Measurements from ENCODE around the gene RAB3C. TPM values are rescaled to one million over a fixed set of nuclear protein-coding genes. Genes with fewer than 3 reads are reported as not detected.
"Not testable (repeated sequence)": the region's sequence is repeated elsewhere in the genome, so short reads cannot be mapped to it uniquely, and the experiment has no call there.

RAB3C gene
- total RNA-seq, 1 donor from 2014 or later: not detected

DNA sequence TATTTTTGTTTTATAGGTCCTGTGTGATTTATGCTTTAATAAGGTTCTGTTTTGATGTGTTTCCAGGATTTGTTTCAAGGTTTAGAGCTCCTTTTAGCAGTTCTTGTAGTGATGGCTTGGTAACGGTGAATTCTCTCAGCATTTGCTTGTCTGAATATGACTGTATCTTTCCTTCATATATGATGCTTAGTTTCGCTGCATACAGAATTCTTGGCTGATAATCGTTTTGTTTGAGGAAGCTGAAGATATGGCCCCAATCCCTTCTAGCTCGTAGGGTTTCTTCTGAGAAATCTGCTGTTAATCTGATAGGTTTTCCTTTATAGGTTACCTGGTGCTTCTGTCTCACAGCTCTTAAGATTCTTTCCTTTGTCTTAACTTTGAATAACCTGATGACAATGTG, 20.0 kb downstream of the RAB3C start:
- intact Hi-C loops (cut with micrococcal nuclease): not testable (repeated sequence)

DNA sequence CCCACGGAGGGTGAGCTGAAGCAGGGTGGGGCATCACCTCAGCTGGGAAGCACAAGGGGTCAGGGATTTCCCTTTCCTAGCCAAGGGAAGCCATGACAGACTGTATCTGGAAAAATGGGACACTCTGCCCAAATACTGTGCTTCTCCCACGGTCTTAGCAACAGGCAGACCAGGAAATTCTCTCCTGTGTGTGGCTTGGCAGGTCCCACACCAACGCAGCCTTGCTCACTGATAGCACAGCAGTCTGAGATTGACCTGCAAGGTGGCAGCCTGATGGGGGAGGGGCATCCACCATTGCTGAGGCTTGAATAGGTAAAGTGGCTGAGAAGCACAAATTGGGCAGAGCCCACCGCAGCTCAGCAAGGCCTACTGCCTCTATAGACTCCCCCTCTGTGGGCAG, 23.2 kb downstream of the RAB3C start:
- intact Hi-C loops (cut with micrococcal nuclease): no loop called here

DNA sequence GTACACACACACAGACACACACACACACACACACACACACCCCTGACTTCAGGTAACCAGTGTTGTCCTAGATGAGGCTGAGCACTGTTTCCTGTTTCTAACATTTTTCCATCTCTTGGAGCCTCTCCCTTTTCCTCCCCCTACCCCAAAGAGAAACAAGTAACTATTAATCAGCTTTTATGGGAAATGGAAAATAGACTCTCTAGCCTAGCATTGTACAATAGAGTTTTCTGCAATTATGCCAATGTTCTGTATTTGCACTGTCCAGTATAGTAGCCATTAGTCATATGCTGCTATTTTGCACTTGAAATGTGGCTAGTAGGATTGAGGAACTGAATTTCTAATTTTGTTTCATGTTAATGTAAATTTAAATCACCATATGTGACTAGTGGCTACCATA, 33.1 kb downstream of the RAB3C start:
- intact Hi-C loops (cut with micrococcal nuclease): no loop called here

DNA sequence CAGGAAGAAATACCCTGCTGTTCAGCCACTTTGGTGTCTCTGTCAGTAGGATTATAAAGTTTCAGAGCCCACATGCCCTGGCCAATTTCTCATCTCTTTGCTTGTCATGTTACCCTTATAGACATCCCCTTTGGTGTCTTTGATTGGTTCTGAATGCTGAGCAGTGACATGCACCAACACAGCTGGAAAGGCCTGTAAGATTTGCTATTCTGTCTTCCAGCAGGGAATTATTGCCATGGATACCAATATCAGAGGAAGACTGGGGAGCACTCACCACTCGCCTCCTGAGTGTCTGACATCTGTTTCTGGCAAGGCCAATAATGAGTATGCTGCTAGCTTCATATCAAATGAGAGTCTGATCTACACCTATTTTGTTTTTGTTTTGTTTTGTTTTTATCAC, 34.4 kb downstream of the RAB3C start:
- intact Hi-C loops (cut with micrococcal nuclease): no loop called here

DNA sequence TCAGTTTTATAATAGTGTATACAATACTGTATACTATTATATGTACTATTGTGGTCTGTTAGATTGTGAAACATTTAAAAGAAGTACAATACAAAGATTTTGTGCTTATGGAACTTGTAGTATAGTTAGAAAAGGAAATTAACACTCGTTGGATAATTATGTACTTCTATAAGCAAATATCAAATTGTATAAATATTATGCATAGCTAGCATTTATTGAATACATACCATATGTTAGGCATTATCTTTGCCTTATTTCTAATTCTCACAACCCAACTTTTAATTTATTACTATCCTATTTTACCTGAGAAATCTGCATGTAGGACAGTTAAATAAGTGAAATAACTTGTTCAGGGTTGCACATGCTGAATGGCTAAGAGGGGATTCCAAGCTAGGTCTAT, 37.5 kb downstream of the RAB3C start:
- intact Hi-C loops (cut with micrococcal nuclease): no loop called here

DNA sequence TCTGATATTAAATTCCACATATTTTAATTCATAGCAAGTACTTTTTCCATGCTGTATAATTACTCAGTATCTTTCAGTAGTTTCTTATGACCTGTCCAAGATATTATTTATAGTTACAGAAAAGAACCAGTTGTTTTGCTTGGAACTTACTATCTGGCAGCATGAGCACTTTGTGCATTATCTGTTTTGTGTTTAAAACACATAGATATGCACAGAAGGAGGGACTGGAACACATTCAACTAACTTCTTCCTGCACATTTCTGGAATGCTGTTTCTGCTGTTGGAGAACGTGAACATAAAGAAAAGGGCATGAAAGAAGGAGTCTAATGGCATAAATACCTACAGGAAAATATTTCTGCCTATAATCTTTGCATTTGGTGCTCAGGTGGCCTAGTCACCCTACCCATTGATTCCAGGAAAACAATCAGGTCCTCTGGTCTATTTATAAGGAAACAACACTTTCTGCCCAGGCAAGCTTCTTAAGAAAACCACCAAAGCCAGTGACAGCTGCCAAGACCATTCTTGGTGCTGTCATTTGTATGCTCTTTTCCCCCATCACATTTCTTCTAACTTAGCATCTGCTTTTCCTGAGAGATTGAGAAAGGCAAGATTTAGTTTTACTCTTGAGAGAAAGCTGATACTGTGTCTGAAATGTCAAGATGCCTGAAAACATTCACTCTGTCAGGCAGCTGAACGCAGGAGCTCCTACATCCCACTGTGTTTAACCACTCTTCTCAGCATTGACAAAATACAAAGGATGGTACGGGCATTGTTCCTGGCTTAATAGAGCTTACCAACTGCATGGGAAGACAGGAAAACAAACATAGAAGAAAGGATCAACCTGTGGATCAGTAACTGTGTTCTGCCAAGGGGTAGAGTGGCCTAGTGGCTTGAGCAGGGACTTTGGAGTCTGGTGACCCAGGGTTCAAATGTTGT, 40.3 kb downstream of the RAB3C start:
- intact Hi-C loops (cut with micrococcal nuclease): no loop called here

DNA sequence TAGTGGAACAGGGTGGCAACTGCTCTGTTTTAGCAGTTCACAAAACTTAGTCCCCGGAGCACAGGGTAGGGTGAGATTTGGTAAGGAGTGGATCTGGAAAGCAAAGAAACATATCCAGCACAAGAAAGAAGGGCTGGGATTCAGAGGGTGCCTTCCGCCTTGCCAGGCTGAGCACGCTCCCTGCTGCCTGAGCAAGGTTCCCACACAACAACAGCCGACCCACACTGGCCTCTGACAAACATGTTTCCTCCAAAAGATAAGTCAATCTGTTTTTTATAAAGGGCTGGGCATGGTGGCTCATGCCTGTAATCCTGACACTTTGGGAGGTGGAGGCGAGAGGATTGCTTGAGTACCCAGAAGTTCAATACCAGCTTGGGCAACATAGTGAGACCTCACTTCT, 45.8 kb downstream of the RAB3C start:
- intact Hi-C loops (cut with micrococcal nuclease): no loop called here

DNA sequence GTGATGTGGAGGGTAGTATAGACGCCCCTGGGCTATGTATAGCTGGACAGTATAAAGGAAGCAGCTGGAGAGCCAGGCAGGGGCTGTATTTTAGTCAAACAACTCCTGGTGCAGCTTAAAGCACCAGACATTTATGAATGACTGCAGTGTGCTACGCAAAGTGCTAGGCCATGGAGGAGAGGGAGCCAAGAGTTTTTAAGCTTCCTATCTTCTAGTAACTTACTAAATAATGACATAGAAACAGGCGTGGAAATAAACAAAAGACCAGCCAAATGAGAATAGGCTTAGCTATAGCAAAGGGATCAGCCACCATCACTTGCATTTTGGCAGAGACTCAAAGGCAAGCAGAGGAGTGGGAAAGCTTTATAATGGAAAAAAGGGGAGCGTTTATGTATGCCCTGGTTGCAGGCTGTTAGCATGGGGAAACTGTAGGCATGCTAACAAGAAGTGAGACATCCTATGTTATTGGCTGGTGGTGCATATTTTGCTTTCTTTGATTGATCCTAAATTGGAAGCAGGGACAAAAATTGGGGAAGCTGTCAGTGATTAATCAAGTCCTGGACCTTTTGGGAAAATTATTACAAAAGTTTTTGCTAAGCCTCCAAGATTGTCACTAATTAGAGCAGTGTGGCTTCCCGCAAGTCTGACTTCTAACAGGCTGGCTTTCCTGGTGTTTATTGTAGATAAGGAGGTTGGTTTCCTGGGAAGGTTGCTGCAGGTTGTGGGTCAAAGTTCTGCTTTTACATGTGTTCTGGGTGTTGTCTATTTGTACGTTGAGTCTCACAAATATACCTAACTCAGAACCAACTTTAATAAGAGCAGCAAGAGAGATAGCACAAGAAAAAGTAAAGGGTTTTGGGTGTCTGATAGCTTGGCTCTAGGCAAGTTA, 46.6 kb downstream of the RAB3C start:
- intact Hi-C loops (cut with micrococcal nuclease): no loop called here

DNA sequence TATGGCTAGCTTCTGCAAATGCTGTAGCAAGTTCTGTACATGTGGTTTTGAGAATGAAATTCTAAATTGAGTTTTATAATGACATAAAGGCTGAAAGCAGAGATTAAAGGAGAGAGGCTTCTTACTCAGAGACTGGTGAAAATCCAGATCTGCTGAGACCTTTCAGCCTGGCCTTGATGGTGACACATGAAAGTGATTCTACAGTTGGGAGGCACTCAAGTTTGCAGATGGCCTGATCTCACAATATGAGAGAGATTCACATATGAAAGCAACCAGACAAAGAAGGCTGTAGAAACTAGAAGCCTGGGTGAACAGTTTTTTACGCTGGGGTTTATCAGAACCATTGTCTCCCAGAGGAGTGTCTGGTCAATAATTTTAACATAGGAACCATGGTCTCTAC, 49.0 kb downstream of the RAB3C start:
- intact Hi-C loops (cut with micrococcal nuclease): no loop called here

DNA sequence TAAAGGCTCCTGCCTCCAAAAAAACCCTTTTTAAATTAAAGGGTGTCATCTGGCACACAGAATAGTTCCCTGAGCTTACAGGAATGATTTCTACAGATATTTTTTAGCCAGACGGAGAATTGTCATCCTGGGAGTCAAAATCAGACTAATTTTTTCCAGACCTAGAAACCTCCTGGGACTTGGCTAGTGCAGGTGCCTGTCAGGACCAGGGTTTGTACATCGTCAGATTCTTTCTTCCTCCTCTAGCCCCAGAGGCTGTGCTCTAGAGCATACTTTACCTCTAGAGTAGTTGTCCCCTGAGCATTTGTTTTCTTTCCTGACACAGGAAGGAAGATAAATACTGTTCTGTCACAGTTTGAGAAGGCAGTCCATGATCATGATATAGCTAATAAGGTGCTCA, 52.5 kb downstream of the RAB3C start:
- intact Hi-C loops (cut with micrococcal nuclease): no loop called here

DNA sequence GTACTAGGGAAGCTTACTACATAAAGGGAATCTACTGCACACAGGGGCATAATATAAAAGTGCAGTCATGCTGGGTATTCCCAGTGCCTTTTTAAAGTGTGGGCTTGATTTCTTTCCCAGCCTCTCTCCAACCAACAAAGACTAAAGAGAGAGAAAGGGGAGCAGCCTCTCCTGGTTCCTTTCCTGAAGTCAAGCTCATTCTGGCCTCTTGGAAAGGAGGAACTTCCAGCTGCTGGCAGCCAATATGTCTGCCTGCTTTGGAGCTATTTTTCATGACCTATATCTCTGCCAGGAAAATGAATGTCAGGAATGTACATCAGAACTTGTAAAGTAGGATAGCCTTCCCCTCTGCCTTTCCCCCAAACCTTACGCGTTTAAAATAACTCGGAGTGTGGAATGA, 57.1 kb downstream of the RAB3C start:
- intact Hi-C loops (cut with micrococcal nuclease): no loop called here

DNA sequence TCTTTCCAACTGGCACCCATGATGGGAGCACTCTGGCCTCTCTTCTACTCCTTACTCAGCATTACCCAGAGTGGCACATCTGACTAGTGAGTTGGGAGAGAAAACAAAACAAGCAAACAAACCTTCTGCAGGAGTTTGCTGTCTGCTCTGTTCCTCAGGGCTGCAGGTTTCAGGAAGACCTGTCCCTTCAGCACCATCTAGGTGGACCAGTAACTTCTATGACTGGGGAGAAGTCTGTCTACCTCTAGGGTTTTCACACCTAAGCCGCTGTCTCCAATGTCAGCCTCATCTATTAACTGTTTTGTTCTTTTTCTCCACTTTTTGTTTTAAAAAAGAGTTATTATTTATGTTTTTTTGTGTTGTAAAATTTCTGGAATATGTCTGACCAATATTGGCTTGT, 58.7 kb downstream of the RAB3C start:
- intact Hi-C loops (cut with micrococcal nuclease): no loop called here

DNA sequence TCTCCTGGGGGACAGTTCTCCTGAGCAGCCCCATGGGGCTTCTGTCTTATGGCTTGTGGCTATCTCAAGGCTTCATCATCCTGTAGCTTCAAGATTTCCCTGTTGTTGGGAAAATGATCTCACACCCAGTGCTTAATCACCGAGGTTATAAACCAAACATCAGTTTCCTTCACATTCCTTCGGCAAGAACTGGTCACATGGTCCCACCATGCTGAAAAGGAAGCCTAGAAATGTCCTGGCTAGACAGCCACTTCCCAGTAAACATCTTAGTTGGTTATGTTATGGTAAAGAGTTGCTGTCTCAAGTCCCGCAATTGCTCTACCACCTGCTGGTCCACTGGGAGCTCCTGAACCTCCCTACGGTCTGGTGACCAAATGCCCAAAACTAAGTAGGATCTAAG, 66.0 kb downstream of the RAB3C start:
- intact Hi-C loops (cut with micrococcal nuclease): no loop called here

DNA sequence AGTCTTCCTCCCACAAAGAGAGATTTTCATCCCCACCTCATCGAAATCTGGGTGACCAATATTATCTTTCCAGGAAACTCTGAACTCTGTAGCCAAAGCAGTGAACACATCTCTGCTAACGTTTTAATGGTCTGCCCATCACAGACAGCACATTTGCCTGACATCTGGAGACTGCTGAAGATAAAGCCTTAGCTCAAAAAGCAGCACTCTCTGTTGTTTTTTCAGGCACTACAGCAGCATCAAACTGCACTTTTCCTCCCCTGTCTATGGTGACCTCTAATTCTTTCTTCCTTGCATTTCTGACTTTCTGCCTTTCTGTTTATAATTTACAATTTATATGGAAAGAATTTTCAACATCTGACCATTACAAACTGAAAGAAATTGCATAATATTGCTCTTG, 66.8 kb downstream of the RAB3C start:
- intact Hi-C loops (cut with micrococcal nuclease): no loop called here

DNA sequence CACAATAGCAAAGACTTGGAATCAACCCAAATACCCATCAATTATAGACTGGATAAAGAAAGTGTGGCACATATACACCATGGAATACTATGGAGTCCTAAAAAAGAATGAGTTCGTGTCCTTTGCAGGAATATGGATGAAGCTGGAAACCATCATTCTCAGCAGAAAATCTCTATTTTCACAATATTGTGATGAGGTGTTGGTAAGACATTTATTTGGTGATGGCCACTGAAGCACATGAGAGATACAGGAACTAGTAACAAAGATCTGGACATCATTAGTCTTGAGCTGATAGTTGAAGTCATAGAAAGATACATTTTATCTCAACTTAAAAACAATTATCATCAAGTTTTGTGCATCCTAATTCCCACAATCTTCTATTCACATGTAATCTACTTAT, 70.6 kb downstream of the RAB3C start:
- intact Hi-C loops (cut with micrococcal nuclease): no loop called here

DNA sequence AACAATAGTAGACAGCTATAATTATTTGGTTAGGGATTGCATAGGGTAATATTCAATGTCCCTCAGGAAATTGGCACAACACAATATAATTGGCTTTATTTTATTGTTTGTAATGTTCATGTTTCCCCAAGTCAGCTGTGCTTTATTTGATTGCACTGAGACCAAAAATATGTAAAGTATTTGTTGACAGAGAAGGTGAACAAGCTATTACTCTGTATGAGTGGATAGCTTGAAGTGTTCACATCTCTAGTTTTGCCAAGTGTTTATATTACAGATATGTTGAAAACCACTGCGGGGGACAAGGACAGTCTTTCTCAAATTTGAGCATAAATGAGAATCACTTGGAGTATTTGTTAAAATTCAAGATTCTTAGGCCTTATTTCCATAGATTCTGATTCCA, 83.3 kb downstream of the RAB3C start:
- intact Hi-C loops (cut with micrococcal nuclease): no loop called here

DNA sequence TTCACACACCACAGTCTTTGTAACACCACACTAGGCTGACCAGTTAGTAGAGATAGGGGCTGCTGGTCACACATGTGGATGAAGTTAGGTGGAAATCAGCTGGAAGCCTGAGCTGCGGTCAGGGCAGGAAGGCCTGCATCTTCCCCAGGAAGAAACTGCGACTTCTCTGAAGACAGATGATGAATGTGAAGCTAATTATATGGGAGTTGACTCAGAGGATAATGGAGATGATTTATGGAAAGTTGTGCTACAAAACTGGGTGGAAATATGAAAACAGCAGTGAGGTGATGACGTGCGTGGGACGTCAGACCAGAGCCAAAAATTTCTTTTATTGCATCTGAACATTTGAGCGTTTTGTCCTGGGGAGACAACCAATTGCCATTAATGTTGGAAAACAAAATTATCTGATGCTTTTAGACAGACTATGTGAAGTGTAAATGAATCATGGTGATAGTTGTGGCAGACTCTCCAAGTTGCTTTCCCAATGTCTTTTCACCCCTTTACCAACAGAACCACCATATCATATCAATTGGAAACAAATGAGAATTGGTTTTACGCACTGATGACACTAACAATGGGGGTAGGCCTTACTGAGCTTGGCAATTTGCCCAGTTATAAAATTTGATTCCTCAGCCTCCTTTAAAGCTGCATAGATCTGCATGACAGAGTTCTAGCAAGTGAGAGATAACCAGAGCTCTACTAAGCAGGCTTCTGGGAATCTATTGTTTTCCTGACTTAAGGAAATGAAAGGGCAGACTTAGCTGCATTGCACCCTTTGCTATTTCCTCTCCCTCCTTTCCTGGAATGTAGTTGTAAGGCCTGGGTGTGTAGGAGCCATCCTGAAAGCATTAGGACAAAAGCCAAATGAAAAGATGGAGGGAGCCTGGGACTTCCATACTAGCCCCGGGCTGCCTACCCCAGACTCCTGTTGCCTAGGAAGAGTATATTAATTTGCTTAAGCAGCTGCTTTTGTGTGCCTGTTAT, 84.0 kb downstream of the RAB3C start:
- intact Hi-C loops (cut with micrococcal nuclease): no loop called here

DNA sequence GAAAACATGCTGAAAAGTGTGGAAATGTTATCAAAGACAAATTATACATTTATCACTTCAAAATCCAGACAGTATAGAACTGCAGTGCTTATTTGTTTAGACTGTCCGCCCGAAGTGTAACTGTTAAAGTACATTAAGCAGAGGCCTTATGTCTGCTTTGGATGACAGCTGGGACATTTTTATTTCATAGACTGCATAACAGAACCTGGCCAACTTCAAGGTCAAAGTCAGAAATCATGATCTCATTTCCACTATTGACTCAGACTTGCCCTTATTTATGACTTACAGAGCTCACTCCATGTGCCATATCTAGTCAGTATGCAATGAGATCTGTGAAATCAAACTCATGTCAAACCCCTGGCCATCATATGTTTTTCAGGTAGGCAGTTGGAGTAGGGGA, 87.7 kb downstream of the RAB3C start:
- intact Hi-C loops (cut with micrococcal nuclease): no loop called here

DNA sequence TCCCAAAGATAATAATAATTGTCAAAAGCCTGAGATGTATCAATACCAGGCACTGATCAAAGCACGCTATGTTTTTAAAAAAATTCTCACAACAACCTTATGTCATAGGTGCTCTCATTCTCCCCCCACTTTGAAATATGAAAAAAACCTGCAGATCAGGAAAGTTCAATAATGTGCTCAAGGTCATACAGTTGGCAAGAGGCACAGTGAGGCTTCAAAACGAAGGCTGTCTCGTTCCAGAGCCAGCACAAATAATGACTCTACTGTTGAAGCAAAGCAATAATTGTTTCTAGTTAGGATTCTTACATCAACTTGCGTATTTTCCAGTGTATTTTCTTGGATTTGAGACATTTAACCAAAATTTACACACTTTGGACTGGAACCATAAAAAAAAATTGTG, 88.3 kb downstream of the RAB3C start:
- intact Hi-C loops (cut with micrococcal nuclease): no loop called here

DNA sequence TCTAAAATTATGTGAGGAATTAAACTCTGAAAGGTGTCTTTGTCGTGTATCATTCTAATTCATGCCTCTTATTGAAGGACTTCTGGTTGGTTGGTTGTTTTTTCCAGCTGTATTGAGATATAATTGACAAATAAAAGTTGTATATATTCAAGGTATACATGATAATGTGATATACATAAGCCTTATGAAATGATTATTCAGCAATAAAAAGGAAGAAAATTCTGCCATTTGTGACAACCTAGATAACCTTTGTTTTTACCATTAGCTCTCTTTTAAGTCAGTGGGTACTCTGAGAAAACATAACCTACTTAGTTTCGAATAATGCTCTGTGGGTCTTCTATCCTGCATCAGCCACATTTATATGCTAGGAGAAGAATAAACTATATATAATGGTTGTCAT, 89.6 kb downstream of the RAB3C start:
- intact Hi-C loops (cut with micrococcal nuclease): no loop called here

DNA sequence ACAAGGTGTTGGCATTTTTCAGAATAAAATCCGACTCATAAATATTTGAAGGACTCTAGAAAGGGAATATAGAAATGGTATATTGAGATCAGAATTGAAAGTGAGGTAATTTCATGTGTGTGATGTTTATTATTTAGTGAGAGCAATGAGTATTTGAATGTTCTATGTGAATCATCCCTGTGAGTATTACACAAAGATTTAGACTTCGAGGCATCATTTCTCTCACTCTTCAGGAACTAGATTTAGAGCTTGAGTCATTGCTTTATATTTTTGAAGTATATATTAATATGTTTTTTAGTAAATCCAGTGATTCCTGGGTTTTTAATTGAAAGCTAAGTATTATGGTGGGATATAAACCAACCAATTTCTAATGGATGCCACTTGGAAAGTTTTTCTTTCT, 91.2 kb downstream of the RAB3C start:
- intact Hi-C loops (cut with micrococcal nuclease): no loop called here

Measured in T-helper 1 cell treated with Interleukin-12 subunit alpha and Interleukin-12 subunit beta and Interleukin-4 antibody, amounts not matched to agents 30 ng/mL and 1 ng/mL, for 36 hours (primary cell).